Measurements from ENCODE around the gene MS4A14.
"Not testable (repeated sequence)": the region's sequence is repeated elsewhere in the genome, so short reads cannot be mapped to it uniquely, and the experiment has no call there.

DNA sequence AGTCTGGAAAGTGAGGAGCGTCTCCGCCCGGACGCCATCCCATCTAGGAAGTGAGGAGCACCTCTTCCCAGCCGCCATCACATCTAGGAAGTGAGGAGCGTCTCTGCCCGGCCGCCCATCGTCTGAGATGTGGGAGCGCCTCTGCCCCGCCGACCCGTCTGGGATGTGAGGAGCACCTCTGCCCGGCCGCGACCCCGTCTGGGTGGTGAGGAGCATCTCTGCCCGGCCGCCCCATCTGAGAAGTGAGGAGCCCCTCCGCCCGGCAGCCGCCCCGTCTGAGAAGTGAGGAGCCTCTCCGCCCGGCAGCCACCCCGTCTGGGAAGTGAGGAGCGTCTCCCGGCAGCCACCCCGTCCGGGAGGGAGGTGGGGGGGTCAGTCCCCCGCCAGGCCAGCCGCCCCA lies 54.9 kb downstream of the MS4A14 start:
- TF ChIP-seq POLR2A (IDR thresholded peaks at IDR 0.05; ENCODE audit: low read depth, low read length); NFE2L2 (IDR thresholded peaks at IDR 0.05; ENCODE audit: low read depth, low read length); MAFK (IDR thresholded peaks at IDR 0.05; ENCODE audit: low read depth, low read length); FOS (IDR thresholded peaks at IDR 0.05; ENCODE audit: low read depth, low read length); RAD21 (IDR thresholded peaks at IDR 0.05; ENCODE audit: low read length); RCOR1 (IDR thresholded peaks at IDR 0.05; ENCODE audit: insufficient replicate concordance, low read length); BHLHE40 (IDR thresholded peaks at IDR 0.05; ENCODE audit: low read depth, low read length); SMC3 (IDR thresholded peaks at IDR 0.05; ENCODE audit: low read depth, low read length); MXI1 (IDR thresholded peaks at IDR 0.05; ENCODE audit: borderline replicate concordance, low read depth, low read length); CEBPB (IDR thresholded peaks at IDR 0.05; ENCODE audit: low read depth, low read length): not testable (repeated sequence)
- TF ChIP-seq, protein P1, sequence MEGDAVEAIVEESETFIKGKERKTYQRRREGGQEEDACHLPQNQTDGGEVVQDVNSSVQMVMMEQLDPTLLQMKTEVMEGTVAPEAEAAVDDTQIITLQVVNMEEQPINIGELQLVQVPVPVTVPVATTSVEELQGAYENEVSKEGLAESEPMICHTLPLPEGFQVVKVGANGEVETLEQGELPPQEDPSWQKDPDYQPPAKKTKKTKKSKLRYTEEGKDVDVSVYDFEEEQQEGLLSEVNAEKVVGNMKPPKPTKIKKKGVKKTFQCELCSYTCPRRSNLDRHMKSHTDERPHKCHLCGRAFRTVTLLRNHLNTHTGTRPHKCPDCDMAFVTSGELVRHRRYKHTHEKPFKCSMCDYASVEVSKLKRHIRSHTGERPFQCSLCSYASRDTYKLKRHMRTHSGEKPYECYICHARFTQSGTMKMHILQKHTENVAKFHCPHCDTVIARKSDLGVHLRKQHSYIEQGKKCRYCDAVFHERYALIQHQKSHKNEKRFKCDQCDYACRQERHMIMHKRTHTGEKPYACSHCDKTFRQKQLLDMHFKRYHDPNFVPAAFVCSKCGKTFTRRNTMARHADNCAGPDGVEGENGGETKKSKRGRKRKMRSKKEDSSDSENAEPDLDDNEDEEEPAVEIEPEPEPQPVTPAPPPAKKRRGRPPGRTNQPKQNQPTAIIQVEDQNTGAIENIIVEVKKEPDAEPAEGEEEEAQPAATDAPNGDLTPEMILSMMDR (conservative IDR thresholded peaks at IDR 0.05; ENCODE audit: low read depth, low read length): not testable (repeated sequence)
- TF ChIP-seq, protein P2, sequence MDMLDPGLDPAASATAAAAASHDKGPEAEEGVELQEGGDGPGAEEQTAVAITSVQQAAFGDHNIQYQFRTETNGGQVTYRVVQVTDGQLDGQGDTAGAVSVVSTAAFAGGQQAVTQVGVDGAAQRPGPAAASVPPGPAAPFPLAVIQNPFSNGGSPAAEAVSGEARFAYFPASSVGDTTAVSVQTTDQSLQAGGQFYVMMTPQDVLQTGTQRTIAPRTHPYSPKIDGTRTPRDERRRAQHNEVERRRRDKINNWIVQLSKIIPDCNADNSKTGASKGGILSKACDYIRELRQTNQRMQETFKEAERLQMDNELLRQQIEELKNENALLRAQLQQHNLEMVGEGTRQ (IDR thresholded peaks at IDR 0.05; ENCODE audit: low read depth, low read length): not testable (repeated sequence)

Data from IMR-90 (cell line).